ENCODE data around the gene TOP2A. TPM values are rescaled to one million over a fixed set of nuclear protein-coding genes. Genes with fewer than 3 reads are reported as not detected.
"Not testable (repeated sequence)": the region's sequence is repeated elsewhere in the genome, so short reads cannot be mapped to it uniquely, and the experiment has no call there.

The TOP2A gene
- total RNA-seq, 2 donors from 2014 or later: 0.81 to 8.5 TPM

GRCh38 chr17:40410082-40410481, 7.6 kb downstream of the TOP2A start:
- DNase-seq (ENCODE audit: low spot score): no peak

GRCh38 chr17:40409540-40409939, 8.2 kb downstream of the TOP2A start:
- not testable (repeated sequence) for DNase-seq (ENCODE audit: low spot score); H3K36me3 ChIP-seq; H3K27me3 ChIP-seq (replicated peaks; ENCODE audit: insufficient read depth); H3K4me3 ChIP-seq; H3K27ac ChIP-seq; H3K4me1 ChIP-seq (ENCODE audit: control insufficient read depth in 1 of 2, low read depth in 2 of 2); ATAC-seq (ENCODE audit: insufficient number of reproducible peaks, low FRiP score, low read depth); H3K9me3 ChIP-seq

More at GRCh38 chr17:40410082-40410481, 7.6 kb downstream of the TOP2A start:
- no peaks in the 10 kb centered on the region for H3K9me3 ChIP-seq
- H3K27me3 ChIP-seq (replicated peaks; ENCODE audit: insufficient read depth): no peaks in the 10 kb centered on the region
- TF ChIP-seq CTCF (IDR thresholded peaks at IDR 0.05): no peak
- ATAC-seq (ENCODE audit: insufficient number of reproducible peaks, low FRiP score, low read depth): no peak
- no peaks in the 10 kb centered on the region for H3K4me1 ChIP-seq (ENCODE audit: control insufficient read depth in 1 of 2, low read depth in 2 of 2)
- H3K36me3 ChIP-seq: no peaks in the 10 kb centered on the region
- no peak overlapping the region for H3K27ac ChIP-seq
- no peak overlapping the region for H3K4me3 ChIP-seq

- H3K27ac ChIP-seq: no peak overlapping the region
- no peaks in the 10 kb centered on the region for H3K27me3 ChIP-seq (replicated peaks; ENCODE audit: insufficient read depth)
- ATAC-seq (ENCODE audit: insufficient number of reproducible peaks, low FRiP score, low read depth) (no peak), DNase-seq (ENCODE audit: low spot score) (no peak)
- no peaks in the 10 kb centered on the region for H3K36me3 ChIP-seq
- TF ChIP-seq CTCF (IDR thresholded peaks at IDR 0.05): no peak
- no peaks in the 10 kb centered on the region for H3K9me3 ChIP-seq
- no peaks in the 10 kb centered on the region for H3K4me1 ChIP-seq (ENCODE audit: control insufficient read depth in 1 of 2, low read depth in 2 of 2)
- H3K4me3 ChIP-seq: no peak overlapping the region
These were observed 10.2 kb downstream of the TOP2A start for GRCh38 chr17:40407460-40407859.

GRCh38 chr17:40404003-40404402, 13.7 kb downstream of the TOP2A start:
- DNase-seq (ENCODE audit: low spot score) (no peak), ATAC-seq (ENCODE audit: insufficient number of reproducible peaks, low FRiP score, low read depth) (no peak)
- Histone ChIP-seq H3K36me3 (no peaks in the 10 kb centered on the region), H3K27me3 (replicated peaks; ENCODE audit: insufficient read depth) (no peaks in the 10 kb centered on the region), H3K9me3 (no peaks in the 10 kb centered on the region), H3K27ac (no peak overlapping the region), H3K4me3 (no peak overlapping the region), H3K4me1 (ENCODE audit: control insufficient read depth in 1 of 2, low read depth in 2 of 2) (no peaks in the 10 kb centered on the region)
- no peak for TF ChIP-seq CTCF (IDR thresholded peaks at IDR 0.05)

GRCh38 chr17:40402668-40403067, 15.0 kb downstream of the TOP2A start:
- DNase-seq (ENCODE audit: low spot score) (no peak), ATAC-seq (ENCODE audit: insufficient number of reproducible peaks, low FRiP score, low read depth) (no peak)
- H3K27ac ChIP-seq: no peak overlapping the region
- H3K27me3 ChIP-seq (replicated peaks; ENCODE audit: insufficient read depth): no peaks in the 10 kb centered on the region
- H3K4me3 ChIP-seq: no peak overlapping the region
- H3K36me3 ChIP-seq: no peaks in the 10 kb centered on the region
- TF ChIP-seq CTCF (IDR thresholded peaks at IDR 0.05): no peak
- no peaks in the 10 kb centered on the region for H3K9me3 ChIP-seq
- no peaks in the 10 kb centered on the region for H3K4me1 ChIP-seq (ENCODE audit: control insufficient read depth in 1 of 2, low read depth in 2 of 2)

- DNase-seq (ENCODE audit: low spot score): no peak
- H3K27ac ChIP-seq: no peak overlapping the region
- no peaks in the 10 kb centered on the region for H3K9me3 ChIP-seq
- peak; percentile 59 for TF ChIP-seq CTCF (IDR thresholded peaks at IDR 0.05)
- ATAC-seq (ENCODE audit: insufficient number of reproducible peaks, low FRiP score, low read depth): no peak
- no peak overlapping the region for H3K4me3 ChIP-seq
- no peaks in the 10 kb centered on the region for H3K4me1 ChIP-seq (ENCODE audit: control insufficient read depth in 1 of 2, low read depth in 2 of 2)
- H3K27me3 ChIP-seq (replicated peaks; ENCODE audit: insufficient read depth): no peaks in the 10 kb centered on the region
- H3K36me3 ChIP-seq: no peaks in the 10 kb centered on the region
These were observed 18.5 kb downstream of the TOP2A start for GRCh38 chr17:40399185-40399584.

GRCh38 chr17:40386555-40386954, 31.1 kb downstream of the TOP2A start:
- H3K9me3 ChIP-seq; H3K27ac ChIP-seq; ATAC-seq (ENCODE audit: insufficient number of reproducible peaks, low FRiP score, low read depth); DNase-seq (ENCODE audit: low spot score); H3K36me3 ChIP-seq; H3K4me1 ChIP-seq (ENCODE audit: control insufficient read depth in 1 of 2, low read depth in 2 of 2); H3K27me3 ChIP-seq (replicated peaks; ENCODE audit: insufficient read depth); H3K4me3 ChIP-seq: not testable (repeated sequence)

Measured in thoracic aorta (tissue), 2 donors.